Kidney epithelial cell (primary cell): ENCODE measurements around the gene NUAK1. TPM values are rescaled to one million over a fixed set of nuclear protein-coding genes. Genes with fewer than 3 reads are reported as not detected.
"Not testable (repeated sequence)": the region's sequence is repeated elsewhere in the genome, so short reads cannot be mapped to it uniquely, and the experiment has no call there.

Experiments
- DNase-seq: peaks from one replicate; pipeline ENCODE4 v3.0.0-alpha.2; 2010; ENCODE audit warnings: low read depth
- H3K27me3 ChIP-seq: 2 replicates; pipeline ENCODE4 v1.6.0; 2011; ENCODE audit warnings: low read length; ENCODE audit not compliant: control insufficient read depth, insufficient read depth
- H3K36me3 ChIP-seq: 2 replicates; pipeline ENCODE4 v1.5.1; 2011; ENCODE audit warnings: low read length; ENCODE audit not compliant: control insufficient read depth, insufficient read depth
- H3K4me3 ChIP-seq: 2 replicates; pipeline ENCODE4 v1.5.1; 2011; ENCODE audit warnings: low read depth, mild to moderate bottlenecking, control low read depth, low read length
- CTCF ChIP-seq: IDR thresholded peaks from 2 replicates; pipeline ENCODE4 v1.5.1; 2011; ENCODE audit warnings: mild to moderate bottlenecking, moderate library complexity, low read length, control low read depth, inconsistent platforms; ENCODE audit not compliant: insufficient read depth, poor library complexity, severe bottlenecking
- total RNA-seq: library from RNA; depleted of rRNA; stranded (reverse); fragments of >200 nt; gene quantifications from 2 replicates; pipeline ENCODE4 v1.2.3, GENCODE V29; 2015

The NUAK1 gene
- total RNA-seq, 1 donor from 2014 or later, result 38.2 TPM

- DNase-seq, result no peak
- Histone ChIP-seq H3K36me3 (peaks cover 1% of the 10 kb centered on the region), H3K4me3 (no peak overlapping the region), H3K27me3 (no peaks in the 10 kb centered on the region)
- no peak for TF ChIP-seq CTCF
These were observed 7.0 kb upstream of the NUAK1 start for GRCh38 chr12:106145539-106146447.

GRCh38 chr12:106144847-106145246, 6.1 kb upstream of the NUAK1 start:
- no peaks in the 10 kb centered on the region for H3K27me3 ChIP-seq
- H3K36me3 ChIP-seq, result peaks cover 1% of the 10 kb centered on the region
- no peak for DNase-seq
- H3K4me3 ChIP-seq, result no peak overlapping the region
- no peak for TF ChIP-seq CTCF

GRCh38 chr12:106142591-106143261, 4.0 kb upstream of the NUAK1 start:
- Histone ChIP-seq H3K4me3 (no peak overlapping the region), H3K27me3 (no peaks in the 10 kb centered on the region), H3K36me3 (peaks cover 1% of the 10 kb centered on the region)
- DNase-seq, result no peak
- no peak for TF ChIP-seq CTCF

GRCh38 chr12:106141920-106142319, 3.2 kb upstream of the NUAK1 start:
- not testable (repeated sequence) for DNase-seq, H3K36me3 ChIP-seq, H3K27me3 ChIP-seq, H3K4me3 ChIP-seq

GRCh38 chr12:106141452-106141851, 2.7 kb upstream of the NUAK1 start:
- DNase-seq, result no peak
- TF ChIP-seq CTCF, result no peak
- Histone ChIP-seq H3K36me3 (no peaks in the 10 kb centered on the region), H3K27me3 (no peaks in the 10 kb centered on the region), H3K4me3 (no peak overlapping the region)

- Histone ChIP-seq H3K27me3 (no peaks in the 10 kb centered on the region), H3K36me3 (no peaks in the 10 kb centered on the region), H3K4me3 (no peak overlapping the region)
- DNase-seq, result no peak
- TF ChIP-seq CTCF, result no peak
These were observed 2.2 kb upstream of the NUAK1 start for GRCh38 chr12:106141003-106141402.
